Measurements from ENCODE around the gene TLE7.

The TLE7 gene

DNA sequence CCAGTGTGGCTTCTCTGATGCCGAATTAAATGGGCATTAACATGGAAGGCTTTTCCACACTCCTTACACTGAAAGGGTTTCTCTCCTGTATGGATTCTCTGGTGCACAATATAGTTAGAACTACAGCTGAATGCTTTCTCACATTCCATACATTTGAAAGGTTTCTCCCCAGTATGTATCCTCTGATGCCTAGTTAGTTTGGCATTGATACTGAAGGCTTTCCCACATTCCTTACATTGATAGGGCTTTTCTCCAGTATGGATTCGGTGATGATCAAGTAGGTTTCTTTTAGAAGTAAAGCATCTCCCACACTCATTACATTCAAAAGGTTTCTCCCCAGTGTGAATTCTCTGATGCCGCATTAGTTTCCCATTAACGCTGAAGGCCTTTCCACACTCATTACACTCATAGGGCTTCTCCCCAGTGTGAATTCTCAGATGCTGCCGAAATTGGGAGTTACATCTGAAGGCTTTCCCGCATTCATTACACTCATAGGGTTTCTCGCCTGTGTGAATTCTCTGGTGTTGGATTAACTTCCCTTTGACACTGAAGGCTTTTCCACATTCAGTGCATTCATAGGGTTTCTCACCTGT is 6.5 kb upstream of the TLE7 start:
- no peak for DNase-seq (ENCODE audit: low read depth)

DNA sequence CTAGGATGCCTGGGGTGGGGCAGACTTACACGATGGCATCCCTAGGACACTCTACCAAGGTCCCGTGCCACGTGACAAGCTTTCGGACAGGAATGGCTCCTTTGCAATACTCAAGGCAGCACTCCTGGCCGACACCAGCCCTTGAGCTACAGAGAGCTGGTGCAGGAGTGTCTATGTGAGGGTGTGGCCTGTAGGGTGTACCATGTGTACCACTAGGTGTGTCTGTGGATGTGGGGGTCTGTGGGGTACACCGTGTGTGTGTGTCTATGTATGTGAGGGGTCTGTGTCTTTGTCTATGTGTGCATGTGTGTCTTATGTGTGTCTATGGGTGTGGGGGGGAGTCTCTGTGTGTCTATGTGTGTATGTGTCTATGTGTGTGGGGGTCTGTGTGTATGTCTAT is 1.9 kb upstream of the TLE7 start:
- DNase-seq (ENCODE audit: low read depth), result no peak

DNA sequence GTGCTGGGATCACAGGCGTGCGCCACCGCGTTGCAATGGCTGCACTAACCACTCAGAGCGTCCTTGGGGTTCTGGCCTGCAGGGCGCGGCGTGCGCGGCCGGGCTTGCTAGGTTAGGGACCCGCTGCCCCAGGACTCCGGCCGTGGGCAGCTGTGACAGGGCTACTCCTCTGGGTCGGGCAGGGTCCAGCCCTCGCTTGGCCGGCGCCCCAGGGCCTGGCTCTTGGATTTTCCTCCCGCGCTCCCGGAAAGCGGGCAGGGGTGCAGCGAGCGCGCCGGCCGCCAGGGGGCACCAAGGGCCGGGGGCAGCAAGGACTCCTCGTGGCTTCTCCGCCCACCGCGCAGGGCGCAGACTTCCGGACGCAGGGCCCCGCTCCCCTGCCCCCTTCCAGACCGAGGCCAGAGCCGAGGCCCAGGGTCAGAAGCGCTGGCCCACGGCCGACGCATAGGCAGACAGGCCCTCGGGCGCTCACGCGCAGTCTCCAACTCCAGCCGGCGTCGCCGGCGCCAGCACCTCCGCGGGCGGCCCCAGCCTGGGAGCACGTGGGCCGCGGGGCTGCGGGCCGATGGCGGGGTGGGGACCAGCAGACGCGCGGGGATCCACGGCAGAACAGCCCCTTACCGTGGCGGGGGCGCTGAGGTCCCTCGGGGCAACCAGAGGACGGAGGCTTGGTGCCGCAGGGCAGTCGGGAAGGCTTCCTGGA is 355 bp downstream of the TLE7 start:
- no peak for DNase-seq (ENCODE audit: low read depth)

DNA sequence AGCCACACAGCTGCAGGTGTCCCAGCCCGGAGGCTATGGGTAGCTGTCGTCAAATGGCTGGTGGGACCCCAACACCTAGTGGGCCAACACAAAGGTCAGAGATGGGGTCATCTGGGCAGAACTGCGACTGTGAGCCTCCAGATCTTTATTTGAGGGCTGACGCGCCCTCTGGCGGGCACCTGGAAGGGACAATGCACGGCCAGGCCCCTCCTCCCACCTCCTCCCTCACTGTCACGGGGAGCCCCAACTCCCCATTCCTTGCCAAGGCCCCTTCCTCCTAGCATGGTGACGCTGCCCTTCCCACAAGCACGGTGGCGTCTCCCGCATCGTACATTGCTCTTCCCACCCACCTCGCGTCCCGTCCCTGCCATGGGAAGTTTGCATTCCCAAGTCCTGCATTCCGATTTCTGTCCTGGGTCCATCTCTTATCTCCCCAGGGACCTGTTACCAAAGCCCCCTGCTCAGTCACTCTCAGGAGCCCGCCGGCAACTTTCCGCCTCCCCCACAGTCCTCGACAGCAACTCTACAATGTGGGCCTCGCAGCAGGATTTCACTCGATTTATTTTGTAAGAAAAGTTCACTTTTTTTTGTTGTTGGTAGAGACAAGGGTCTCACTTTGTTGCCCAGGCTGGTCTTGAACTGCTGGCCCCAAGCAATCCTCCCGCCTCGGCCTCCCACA is 1.0 kb downstream of the TLE7 start:
- DNase-seq (ENCODE audit: low read depth), result no peak

DNA sequence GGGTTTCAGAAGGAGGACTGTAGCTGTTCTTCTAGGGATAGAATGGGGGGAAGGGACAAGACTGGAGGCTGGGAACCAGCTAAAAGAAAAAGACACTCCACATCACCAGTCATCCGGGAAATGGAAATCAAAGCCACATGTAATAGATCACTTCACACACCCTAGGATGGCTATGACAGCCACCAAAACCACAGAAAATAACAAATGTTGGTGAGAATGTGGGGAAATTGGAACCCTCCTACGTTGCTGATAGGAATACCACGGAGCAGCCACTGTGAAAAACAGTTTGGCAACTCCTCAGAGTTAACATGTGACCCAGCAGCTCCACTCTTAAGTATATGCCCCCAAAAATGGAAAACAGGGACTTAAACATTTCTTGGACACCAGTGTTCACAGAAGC is 2.3 kb downstream of the TLE7 start:
- DNase-seq (ENCODE audit: low read depth), result no peak

DNA sequence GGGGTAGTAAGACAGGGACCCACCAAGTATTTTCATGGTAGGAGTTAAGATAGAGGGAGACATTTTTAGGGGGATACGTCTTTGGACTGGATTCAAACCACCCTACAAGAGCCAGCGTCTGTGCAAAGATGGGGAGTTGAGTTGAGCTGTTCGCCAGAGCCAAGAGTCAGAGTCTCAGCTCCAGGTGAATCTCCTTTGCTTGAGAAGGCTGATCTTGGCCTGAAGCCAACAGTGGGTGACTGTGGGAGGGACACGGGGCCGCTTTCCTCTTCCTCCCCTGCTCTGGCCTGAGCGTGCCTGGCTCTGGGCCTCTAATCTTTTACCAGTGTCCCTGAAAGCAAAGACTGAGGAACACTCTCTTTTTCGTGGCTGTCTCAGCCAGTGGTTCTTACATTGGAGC is 5.4 kb downstream of the TLE7 start:
- no peak for DNase-seq (ENCODE audit: low read depth)

DNA sequence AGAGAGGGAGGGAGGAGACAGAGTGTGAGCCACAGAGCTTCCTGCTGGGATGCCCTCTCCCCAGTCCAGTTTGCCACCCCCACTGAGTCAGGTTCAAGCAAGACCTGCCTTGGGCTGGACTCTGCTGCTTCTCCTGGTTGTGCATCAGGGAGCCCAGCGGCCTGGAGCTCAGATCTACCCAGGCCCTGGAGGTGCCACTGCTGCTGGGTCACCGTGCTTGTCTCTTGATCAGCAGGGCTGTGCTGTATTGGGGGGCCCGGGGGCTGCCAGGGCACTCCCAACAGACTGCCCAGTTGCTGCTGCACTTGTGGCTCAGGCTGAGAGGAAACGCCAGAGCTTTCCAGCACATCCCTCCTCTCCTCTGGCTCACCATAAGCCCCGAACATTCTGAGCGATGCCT is 8.9 kb downstream of the TLE7 start:
- DNase-seq (ENCODE audit: low read depth), result no peak

DNA sequence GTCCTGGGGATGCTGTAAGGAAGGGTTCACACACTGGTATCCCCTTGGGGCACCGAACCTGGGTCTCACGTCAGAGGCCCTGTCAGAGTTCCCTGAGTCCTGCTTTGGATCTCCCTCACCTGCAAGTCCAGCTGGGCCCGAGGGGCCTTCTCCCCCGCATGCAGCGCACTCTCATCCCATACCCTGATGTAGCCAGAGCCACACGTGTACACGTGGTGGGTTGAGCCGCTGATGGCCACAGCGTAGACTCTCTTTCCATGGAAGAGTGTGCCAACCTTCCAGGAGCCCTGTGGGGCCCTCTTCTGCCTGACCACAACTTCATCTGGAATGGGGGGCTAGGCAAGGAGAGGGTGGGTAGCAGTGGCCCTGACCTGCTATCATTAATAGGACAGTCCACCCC is 9.9 kb downstream of the TLE7 start:
- DNase-seq (ENCODE audit: low read depth), result no peak

DNA sequence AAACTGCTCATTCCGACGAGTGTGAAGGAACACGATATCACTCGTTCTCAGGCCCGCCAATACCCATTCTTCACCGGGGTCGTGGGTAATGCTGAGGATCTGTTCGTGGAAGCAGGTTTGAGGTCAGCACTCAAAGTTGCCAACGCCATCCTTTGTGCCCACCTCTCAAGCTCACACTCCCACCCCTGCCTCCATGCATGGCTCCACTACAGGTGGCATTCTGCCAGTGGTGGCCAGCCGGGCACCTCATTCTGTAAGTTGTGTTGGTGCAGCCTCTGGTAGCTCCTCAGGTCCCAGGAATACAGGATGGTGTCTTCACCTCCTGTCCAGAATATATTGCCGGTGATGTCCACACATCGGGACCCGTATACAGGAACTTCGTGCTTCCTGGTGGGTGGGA is 10.7 kb downstream of the TLE7 start:
- no peak for DNase-seq (ENCODE audit: low read depth)

DNA sequence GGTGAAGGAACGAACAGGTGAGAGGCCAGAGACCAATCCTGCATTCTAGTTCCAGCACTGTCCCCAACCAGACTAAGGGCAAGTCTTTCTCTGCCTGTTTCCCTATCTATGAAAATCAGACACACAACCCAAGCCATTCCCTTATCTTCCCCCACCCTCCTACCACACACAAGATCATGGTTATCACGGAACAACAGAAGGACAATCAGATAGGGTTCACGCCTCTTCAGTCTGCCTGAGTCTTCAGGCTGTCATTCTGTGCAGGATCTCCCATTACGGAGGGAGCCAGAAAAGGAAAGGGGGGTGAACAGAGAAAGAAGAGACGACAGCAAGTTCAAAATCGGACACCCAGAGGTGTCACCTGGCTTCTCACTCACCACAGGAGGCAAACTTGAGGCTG is 11.1 kb downstream of the TLE7 start:
- DNase-seq (ENCODE audit: low read depth), result no peak

DNA sequence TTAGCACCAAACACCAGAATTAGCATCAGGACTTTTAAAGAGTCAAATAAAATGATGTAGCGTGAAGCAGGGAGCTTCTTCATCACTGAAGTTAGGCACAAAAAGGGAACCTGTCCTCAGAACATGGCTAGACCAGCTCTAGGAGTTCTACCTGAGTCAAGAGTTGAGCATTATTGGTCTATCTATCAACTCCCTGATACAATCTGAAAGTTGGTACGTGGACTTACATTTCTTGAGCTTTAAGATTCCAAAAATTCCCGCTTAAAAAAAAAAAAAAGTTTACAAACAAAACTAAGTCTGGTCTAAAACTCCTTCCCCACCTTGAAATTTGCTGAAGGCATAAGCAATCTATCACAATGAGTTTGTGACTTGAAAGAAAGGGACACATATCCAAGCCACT is 12.3 kb downstream of the TLE7 start:
- DNase-seq (ENCODE audit: low read depth), result no peak

DNA sequence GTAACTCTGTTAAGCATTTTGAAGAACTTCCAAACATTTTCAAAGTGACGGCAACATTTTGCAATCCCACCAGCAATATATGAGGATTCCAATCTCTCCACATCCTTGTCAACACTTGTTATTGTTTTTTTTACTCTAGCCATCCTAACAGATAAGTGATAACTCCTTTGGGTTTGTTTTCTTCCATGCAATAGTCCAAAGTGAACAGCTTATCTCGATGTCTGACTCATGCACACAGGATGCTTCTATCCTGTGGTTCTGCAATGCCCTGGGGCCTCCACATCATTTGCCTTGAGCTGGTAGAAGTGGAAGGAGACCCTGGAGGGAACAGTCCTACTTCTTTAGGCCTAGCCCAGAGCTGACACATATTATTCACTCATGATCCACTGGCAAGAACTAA is 13.0 kb downstream of the TLE7 start:
- no peak for DNase-seq (ENCODE audit: low read depth)

DNA sequence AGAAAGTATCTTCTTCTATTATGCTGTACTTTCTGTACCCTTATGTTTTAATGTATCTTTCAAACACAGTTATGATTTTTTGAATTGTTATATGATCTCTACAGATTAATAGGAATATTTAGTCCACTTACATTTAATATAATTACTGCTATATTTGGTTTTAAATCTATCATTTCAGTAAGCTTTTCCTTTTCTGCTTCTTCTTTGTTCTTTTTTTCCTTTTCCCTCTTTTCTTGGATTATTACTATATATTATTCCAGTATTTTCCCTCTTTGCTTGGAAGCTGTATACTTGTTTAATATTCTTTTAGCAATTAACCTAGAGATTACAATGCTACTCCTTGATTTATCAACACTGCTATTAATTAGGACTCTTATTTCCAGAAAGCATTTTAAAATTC is 13.5 kb downstream of the TLE7 start:
- DNase-seq (ENCODE audit: low read depth), result no peak

DNA sequence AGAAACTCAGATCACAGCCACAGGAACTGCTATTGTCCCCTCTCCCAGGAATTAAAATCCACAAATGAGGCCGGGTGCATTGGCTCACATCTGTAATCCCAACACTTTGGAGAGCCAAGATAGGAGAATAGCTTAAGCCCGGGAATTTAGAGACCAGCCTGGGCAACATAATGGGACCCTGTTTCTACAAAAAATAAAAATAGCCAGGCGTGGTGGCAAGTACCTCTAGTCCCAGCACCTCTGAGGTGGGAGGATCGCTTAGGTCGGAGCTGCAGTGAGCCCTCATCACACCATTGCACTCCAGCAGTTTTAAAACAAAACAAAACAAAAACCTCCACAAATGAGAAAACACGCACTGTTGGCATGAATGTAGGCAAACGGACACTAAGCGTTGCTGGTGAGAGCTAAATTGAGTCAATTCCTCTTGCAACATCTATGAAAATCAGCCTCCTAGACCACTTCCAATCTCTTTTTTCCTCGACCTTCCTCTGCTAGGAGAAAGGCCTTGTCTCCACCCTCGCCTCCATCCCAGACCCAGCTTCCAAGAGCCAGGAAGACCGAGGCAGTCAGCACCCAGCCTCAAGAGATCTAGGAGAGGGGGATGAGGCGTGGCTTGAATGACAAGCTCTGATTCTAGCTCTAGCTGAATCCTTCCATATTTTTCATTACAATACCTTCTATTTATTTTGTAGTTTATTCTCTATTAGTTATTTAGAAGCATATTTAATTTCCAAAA is 14.8 kb downstream of the TLE7 start:
- no peak for DNase-seq (ENCODE audit: low read depth)

DNA sequence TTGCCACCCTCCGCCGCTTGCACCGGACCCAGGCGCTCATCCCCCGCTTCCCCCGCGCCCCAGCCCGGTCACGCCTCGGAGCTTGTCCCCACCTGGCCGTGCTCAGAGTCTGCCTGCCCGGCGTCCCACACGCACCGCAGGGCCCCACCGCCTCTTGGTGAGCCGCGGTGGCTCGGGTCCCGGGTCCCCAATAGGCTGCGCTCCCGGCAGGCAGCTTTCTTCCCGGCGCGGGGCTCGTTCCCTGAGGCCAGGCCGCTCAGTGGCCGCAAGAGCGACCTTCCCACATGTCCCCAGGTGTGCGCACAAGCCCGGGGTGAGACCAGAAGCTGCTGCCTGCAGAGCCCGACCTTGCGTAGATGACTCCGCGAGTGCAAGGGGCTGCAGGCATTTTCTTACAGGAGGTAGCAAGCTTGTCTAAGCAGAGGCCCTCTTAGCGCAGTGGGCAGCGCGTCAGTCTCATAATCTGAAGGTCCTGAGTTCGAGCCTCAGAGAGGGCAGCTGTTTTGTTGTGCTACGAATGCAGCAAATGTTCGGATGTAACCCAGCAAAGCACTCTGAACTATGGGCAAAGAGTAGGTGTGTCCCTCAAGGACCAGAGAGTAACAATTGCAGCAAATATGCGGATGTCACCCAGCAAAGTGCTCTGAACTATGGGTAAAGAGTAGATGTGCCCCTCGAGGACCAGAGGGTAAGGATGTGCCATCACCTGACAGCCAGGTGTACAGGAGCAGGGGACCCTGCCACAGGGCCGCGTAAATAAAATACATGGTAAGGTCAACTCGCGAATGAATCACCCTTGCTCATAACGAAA is 15.6 kb downstream of the TLE7 start:
- peak; percentile 68 for DNase-seq (ENCODE audit: low read depth)

DNA sequence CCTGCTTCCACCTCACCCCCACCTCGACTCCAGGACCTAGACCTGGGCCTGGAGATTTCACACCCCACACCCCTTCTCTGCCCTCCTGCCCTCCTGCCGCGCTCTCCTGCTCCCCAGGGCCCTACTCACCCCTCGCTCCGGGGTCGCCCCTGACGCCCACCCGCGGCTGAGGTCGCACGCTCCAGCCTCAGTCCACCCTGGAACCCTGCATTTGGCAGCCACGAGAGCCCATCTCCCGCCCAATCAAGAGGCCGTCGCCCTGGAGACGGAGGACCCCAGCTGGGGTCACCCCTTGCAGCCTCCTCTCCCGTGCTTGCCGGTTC is 16.1 kb downstream of the TLE7 start:
- no peak for DNase-seq (ENCODE audit: low read depth)

DNA sequence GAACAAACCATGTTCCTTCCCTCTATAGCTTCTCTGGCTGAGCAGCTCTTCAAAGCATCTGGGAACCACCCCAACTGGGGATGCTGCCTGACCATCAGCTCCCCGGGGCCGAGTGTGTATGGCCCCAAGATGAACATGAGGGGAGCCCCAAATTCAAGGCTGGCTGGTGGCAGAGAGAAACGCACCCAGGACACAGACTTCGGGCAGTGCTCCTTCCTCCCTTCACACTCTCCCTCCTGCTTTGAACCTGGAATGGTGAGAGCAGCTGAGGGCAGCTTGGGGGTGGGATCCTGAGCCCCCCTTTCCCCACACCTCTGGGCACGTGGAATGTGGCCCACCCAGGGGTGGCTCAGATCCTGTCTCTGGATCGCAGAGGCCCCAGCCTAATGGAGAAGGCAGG is 17.2 kb downstream of the TLE7 start:
- DNase-seq (ENCODE audit: low read depth), result no peak

DNA sequence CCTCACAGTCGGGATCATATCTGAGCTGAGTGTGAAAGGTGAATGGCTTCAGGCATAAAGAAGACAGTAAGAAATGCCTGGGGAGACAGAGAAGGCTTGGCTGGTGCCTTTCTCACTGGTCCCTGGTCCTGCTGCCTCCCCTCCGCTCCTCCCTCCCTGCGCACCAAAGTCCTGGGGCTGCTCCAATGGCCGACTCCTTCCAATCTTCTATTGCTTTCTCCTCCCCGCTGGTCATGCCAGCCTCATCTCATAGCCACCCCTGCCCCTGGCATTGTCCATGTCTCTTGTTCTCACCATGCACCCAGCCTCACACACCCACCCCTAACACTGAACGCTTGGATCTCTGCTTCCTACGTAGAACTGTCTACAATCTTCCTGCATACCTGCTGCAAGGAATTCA is 18.0 kb downstream of the TLE7 start:
- no peak for DNase-seq (ENCODE audit: low read depth)

DNA sequence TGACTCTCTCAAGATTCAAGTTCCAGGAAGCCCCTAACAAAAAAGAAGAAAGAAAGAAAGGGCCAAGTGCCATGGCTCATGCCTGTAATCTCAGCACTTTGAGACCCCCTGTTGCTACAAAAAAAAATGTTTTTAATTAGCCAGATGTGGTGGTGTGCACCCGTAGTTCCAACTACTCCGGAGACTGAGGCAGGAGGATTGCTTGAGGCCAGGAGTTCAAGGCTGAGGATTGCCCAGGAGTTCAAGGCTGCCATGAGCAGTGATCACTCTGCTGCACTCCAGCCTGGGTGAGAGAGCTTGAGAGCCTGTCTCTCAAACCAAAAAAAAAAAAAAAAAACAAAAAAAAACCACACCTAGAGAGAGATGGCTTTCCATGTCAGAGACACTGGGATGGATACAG is 18.8 kb downstream of the TLE7 start:
- DNase-seq (ENCODE audit: low read depth), result no peak

DNA sequence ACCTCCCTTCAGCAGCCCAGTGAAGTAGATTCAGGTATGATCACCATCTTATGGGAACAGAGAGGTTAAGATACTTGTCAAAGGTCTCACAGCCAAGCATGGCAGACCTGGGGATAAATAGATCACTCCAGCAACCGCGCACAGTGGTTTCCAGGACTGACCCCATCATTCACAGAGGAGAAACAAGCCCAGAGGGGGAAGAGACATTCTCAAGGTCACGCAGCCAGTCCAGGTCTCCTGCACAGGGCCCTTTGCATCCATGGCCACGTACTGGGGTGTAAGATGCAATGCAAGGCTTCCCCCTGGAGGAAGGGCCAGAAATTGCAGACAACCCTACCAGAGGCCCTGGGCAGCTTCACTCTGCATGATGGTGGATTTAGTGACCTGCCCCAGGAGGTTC is 19.9 kb downstream of the TLE7 start:
- DNase-seq (ENCODE audit: low read depth), result no peak

DNA sequence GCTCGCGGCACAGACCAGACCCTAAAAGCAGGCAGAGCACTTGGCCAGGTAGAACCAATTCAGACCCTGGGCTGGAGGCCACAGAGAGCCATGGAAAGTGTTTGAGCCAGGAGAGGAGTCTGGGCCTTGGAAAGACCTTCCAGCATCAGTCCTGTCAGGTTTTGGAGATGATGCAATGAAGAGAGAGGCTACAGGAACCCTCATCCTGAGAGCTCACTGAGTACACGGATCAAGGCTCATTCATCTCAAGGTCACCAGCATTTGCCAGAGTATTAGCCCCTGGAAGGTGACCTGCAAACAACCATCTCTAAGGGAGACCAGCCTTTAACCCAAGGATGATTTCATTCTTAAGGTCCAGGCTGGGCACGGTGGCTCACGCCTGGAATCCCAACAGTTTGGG is 27.8 kb downstream of the TLE7 start:
- DNase-seq (ENCODE audit: low read depth), result no peak

DNA sequence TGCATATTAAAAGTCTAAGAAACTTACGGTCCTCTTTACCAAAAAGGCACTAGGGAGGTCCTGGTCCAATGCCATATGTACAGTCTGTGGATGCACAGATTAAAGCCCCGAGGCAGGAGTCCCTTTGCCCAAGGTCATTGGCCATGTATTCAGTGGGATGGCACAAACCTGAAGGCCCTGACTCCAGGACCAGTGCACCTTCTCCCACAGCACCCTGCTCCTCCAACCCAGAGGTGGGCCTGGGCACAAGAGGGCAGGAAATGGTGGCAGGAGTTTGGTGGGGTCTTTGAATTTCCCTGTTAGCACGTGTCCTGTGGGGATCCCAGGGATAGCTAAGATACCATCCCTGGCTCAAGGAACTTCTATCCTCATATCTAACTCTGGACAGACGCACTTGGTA is 28.5 kb downstream of the TLE7 start:
- no peak for DNase-seq (ENCODE audit: low read depth)
